ENCODE measurements around the gene CCZ1B.
A peak's percentile ranks its signal among the peaks of the same experiment; 100 is the strongest.
"Not testable (repeated sequence)": the region's sequence is repeated elsewhere in the genome, so short reads cannot be mapped to it uniquely, and the experiment has no call there.

CCZ1B gene

DNA sequence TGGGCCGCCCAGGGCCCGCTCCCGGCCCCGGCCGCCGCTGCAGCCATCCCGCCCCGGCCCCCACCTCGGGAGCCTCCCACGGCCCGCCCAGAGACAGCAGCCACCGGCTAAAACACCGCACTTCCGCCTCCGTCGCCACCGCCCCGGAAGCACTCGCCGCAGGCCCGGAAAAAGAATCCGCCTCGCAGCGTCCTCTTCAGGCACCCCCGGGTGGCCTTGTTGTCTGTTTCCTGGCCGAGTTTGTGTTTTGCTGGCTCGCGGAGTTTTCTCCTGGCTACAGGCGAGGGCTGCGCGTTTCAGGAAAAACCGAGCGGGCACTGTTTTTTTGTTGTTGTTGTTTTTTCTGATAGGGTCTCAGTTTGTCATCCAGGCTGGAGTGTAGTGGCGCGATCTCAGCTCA, at the start of gene CCZ1B:
Gene CCZ1B, minus strand, starts transcription at position 125 of the 400 bp plus-strand sequence. Its CDS starts 78 bp downstream, at position 47.
- TF ChIP-seq, protein P1, sequence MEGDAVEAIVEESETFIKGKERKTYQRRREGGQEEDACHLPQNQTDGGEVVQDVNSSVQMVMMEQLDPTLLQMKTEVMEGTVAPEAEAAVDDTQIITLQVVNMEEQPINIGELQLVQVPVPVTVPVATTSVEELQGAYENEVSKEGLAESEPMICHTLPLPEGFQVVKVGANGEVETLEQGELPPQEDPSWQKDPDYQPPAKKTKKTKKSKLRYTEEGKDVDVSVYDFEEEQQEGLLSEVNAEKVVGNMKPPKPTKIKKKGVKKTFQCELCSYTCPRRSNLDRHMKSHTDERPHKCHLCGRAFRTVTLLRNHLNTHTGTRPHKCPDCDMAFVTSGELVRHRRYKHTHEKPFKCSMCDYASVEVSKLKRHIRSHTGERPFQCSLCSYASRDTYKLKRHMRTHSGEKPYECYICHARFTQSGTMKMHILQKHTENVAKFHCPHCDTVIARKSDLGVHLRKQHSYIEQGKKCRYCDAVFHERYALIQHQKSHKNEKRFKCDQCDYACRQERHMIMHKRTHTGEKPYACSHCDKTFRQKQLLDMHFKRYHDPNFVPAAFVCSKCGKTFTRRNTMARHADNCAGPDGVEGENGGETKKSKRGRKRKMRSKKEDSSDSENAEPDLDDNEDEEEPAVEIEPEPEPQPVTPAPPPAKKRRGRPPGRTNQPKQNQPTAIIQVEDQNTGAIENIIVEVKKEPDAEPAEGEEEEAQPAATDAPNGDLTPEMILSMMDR (IDR thresholded peaks at IDR 0.05; ENCODE audit: control insufficient read depth, insufficient read depth, low read depth, low read length, missing control alignments), result peak; percentile 12
- DNase-seq (ENCODE audit: low read depth), result not testable (repeated sequence)
- H3K4me3 ChIP-seq (ENCODE audit: control insufficient read depth, low read depth, low read length), result peak within 1 kb of the TSS; percentile 44

DNA sequence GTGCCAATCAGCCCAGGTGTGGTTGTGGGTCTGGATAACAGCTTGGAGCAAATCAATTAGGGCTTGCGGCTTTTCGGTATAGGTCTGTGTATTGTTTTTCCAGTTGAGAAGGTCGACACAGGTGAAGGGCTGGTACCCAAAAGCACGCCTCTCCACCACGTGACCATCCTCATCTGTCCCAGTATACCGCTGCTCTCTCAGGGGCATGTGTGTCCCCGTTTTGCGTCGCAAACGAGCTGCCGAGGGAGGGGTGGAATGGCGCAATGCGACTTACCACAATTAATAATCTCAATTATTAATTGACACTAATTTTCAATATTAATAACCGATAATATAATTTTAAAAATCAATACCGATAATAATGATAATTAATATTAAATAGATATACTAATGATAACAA, 48.9 kb upstream of the CCZ1B start:
- H3K4me3 ChIP-seq (ENCODE audit: control insufficient read depth, low read depth, low read length); DNase-seq (ENCODE audit: low read depth): not testable (repeated sequence)

DNA sequence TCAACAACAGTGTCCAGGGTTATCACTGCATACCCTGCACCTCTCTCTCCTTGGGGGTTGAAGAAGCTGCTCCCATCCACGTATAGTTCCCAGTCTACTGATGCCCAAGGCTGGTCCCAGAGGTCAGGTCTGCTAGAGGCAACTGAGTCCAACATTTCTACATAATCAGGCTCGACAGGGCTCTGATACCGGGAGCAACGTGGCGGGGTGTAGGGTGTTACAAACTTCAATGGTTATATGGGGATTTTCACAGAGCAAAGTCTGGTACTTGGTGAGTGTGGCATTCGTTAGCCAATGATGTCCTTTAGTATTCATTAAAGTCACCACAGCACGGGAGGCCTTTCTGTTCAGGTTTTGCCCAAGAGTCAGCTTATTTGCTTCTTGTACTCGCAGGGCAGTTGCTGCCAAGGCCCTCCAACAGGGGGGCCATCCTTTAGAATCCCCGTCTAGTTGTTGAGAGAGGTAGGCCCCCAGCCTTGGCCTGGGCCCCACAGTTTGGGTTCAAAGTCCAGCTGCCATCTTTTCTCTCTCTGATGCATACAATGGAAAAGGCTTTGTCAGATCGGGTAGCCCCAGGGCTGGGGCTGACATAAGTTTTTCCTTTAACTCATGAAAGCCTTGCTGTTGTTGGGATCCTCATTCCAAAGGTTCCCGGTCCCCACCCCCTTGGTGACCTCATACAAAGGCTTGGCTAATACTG, 46.3 kb upstream of the CCZ1B start:
- not testable (repeated sequence) for H3K4me3 ChIP-seq (ENCODE audit: control insufficient read depth, low read depth, low read length); DNase-seq (ENCODE audit: low read depth)

DNA sequence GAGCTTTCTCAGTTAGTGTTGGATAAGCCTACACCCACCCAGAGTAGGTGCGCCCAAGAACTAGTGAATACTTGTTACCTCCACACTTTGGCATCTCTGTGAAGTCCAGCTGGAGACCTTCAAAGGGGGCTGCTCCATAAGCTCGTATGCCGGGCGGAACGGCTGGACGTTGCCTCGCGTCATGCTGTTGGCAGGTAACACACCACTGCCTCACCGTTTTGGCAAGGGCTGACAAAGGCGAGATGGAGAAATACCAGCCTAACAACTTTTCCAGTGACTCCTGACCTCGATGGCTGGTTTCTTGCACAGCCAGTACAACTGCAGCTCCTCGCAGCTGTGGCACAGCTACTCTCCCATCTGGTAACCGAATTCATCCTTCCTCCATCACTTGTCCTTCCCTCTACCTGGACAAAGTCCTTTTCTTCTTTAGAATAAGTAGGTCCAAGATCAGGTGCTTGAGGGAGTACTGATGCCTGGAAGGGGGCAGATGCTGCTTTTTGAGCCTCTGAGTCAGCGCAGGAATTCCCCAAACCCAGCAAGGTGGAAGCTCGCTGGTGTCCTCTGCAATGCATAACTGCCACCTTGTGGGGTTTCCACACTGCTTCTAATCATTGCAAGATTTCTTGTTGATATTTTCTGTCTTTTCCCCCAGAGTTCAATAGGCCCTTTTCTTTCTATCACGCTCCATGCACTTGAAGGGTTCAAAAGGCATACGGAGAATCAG, 45.5 kb upstream of the CCZ1B start:
- not testable (repeated sequence) for DNase-seq (ENCODE audit: low read depth); H3K4me3 ChIP-seq (ENCODE audit: control insufficient read depth, low read depth, low read length)

DNA sequence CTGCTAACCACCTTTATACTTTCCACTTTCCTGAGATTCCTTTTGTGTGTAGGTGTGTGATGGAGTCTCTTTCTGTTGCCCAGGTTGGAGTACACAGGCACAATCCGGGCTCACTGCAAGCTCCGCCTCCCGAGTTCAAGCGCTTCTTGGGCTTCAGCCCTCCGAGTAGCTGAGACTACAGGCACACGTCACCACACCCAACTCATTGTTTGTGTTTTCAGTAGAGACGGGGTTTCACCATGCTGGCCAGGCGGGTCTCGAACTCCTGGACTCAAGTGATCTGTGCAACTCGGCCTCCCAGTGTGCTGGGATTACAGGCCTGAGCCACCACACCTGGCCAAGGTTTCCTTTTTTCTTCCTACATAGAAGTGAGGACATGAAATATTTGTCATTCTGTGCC, 38.7 kb upstream of the CCZ1B start:
- not testable (repeated sequence) for H3K4me3 ChIP-seq (ENCODE audit: control insufficient read depth, low read depth, low read length); DNase-seq (ENCODE audit: low read depth)

DNA sequence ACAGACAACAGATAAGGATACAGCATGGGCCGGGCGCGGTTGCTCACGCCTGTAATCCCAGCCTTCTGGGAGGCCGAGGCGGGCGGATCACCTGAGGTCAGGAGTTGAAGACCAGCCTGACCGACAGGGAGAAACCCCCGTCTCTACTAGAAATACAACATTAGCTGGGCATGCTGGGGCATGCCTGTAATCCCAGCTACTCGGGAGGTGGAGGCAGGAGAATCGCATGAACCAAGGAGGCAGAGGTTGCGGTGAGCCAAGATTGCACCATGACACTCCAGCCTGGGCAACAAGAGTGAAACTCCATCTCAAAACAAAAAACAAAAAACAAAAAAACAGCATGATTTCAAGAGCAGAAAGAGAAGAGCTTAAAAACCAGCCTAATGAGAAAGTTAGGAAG, 38.1 kb upstream of the CCZ1B start:
- not testable (repeated sequence) for H3K4me3 ChIP-seq (ENCODE audit: control insufficient read depth, low read depth, low read length); DNase-seq (ENCODE audit: low read depth)

DNA sequence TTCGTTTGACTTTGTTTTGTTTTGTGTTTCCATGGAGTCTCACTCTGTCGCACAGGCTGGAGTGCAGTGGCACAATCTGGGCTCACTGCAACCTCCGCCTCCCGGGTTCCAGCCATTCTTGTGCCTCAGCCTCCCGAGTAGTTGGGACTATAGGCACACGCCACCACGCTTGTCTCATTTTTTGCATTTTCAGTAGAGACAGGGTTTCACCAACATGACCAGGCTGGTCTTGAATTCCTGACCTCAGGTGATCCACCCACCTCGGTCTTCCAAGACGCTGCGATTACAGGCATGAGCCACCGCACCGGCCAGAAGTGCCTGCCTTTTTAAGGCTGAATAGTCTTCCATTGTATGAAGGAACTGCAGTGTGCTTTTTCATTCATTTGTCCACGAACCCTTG, 36.8 kb upstream of the CCZ1B start:
- DNase-seq (ENCODE audit: low read depth), result not testable (repeated sequence)

DNA sequence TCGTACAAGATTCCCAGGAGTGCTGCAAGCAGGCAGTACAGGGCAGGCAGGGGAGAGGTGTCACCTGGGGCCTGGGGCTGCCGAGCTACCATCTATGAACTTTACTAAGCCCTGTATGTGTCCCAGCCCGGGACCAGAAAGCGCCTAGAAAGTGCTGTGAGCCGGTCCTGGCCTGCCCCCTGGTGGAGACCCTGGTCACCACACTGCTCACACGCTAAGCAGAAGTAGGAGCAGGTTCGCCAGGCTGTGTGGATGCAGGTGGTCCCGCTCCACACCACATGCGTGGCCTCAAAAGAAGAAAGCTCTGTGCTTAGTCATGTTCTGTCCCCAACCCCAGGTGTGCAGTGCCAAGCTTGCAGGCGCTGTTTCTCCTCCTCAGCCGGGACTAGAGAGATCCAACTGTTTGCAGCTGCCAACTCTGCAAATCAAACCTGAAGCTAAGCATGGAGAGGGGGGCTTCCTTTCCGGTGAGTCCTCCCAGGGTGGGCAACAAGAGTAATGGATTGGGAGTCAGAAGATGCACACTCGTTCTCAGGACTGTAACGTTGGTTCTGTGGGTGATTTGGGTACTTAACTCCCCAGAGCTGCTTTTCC, 31.7 kb upstream of the CCZ1B start:
- TF ChIP-seq, protein P1 (IDR thresholded peaks at IDR 0.05; ENCODE audit: control insufficient read depth, insufficient read depth, low read depth, low read length, missing control alignments), result peak; percentile 61
- DNase-seq (ENCODE audit: low read depth); H3K4me3 ChIP-seq (ENCODE audit: control insufficient read depth, low read depth, low read length): not testable (repeated sequence)

More for the DNA sequence above, 36.8 kb upstream of the CCZ1B start:
- H3K4me3 ChIP-seq (ENCODE audit: control insufficient read depth, low read depth, low read length), result not testable (repeated sequence)

DNA sequence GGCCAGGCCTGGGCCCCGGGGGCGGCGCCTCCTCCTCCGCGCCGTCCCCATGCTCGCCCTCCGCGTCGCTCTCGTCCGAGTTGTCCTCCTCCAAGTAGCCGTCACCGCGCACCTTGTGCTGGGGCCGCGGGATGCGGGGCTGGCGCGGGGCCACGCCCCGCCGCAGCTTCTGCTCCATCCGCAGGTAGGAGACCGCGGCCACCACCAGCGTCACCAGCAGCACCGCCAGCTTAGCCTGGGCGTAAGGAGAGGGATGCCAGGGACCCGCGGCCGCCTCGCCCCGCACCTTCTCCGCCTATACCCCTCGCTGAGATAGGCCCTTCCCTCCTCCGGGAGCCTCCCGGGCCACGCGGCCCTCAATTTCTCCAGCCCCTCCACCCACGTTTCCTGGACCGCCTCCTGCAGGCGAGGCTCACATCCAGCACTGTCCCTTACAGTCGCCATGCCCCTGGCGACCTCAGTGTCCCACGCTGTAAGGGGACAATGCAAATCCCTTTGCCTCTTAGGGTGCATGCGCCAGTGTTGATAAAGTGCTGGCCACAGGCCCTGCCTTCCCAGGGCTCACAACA, 29.6 kb upstream of the CCZ1B start:
- DNase-seq (ENCODE audit: low read depth); H3K4me3 ChIP-seq (ENCODE audit: control insufficient read depth, low read depth, low read length): not testable (repeated sequence)

DNA sequence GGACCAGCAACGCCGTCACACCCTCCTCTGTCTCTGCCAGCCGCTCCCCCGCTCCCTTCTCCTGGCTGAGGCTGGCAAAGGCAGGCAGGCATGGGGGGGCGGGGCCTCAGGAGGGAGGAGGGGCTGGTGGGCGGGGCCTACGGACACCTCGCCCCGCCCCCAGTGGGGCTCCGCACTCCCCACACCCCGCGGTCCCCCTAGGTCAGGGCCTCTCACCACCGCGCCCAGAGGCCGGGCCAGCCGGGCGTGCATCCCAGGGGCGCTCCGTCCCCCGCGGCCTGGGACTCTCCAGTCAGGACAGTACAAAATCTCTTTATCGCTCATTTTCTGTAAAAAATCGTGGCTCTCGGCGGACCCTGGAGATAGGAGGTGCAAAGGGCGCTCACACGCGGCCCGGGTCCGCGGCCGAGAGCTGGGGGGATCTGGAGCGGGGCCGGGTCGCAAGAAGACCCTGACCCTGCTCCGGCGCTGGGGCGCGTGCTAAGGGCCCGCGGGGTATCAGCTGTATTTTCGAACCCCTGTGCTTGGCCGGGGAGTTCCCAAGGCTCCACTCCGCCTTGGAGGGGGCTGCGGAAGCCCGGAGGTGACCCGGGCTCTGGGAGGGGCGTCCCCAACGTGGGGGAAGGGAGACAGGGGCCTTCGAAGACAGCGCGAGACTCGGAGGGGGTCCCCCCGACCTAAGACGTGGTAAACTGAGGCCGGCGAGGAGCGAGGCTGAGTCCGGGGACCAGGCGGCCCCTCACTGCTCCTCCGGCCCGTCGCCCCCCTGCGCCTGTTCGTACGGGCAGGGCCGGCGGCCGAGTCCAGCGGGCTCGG, 28.9 kb upstream of the CCZ1B start:
- H3K4me3 ChIP-seq (ENCODE audit: control insufficient read depth, low read depth, low read length), result peak overlapping the region; percentile 12
- DNase-seq (ENCODE audit: low read depth), result not testable (repeated sequence)

DNA sequence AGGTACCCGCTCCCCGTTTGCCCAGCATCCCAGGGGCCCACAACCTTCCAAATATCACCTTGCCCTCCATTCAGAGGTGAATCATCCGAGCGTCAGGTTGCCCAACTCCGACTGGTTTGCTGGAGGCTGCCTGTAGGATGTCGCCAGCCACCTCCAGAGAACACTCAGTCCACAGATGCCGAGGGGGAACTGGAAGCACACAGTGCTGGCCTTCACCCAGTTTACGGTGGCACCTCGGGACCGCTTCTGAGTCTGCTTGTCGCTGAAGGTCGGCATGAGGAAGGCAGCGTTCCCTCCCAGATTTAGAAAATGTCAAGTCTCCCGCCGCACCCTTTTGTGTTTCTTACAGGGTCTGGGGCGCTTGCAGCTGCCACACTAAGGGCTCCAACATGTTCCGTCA, 27.6 kb upstream of the CCZ1B start:
- not testable (repeated sequence) for DNase-seq (ENCODE audit: low read depth); H3K4me3 ChIP-seq (ENCODE audit: control insufficient read depth, low read depth, low read length)

DNA sequence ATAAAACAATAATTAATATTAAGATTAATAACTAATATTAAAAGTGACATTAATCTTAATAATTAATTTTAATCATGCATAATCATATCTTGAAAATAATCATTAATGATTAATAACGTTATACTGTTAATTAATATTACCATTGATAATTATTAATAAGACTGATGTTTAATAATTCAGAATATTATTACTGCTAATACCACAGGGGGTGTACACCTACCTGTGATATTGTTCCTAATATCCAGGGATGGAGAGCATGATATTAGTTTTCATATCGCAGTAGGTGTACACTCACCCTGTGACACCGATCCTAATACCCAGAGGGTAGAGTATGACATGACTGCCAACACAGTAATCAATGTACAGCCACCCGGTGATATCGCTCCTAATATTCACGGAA, 23.1 kb upstream of the CCZ1B start:
- not testable (repeated sequence) for DNase-seq (ENCODE audit: low read depth); H3K4me3 ChIP-seq (ENCODE audit: control insufficient read depth, low read depth, low read length)

DNA sequence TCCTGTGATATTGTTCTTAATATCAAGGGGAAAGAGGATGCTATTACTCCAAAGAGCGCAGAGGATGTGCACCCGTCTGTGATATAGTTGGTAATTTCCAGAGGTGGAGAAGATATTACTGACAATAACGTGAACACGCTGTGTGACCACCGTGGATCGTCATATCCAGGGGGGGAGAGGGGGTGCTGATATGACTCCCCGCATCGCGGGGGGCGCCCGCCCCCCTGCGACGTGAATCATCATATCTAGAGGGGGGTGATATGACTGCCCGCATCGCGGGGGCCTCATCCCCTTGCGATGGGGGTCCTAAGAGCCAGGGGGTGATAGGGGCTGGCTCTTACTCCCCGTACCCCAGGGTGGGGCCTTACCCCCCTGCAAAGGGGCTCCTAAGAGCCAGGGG, 21.7 kb upstream of the CCZ1B start:
- not testable (repeated sequence) for H3K4me3 ChIP-seq (ENCODE audit: control insufficient read depth, low read depth, low read length); DNase-seq (ENCODE audit: low read depth)

DNA sequence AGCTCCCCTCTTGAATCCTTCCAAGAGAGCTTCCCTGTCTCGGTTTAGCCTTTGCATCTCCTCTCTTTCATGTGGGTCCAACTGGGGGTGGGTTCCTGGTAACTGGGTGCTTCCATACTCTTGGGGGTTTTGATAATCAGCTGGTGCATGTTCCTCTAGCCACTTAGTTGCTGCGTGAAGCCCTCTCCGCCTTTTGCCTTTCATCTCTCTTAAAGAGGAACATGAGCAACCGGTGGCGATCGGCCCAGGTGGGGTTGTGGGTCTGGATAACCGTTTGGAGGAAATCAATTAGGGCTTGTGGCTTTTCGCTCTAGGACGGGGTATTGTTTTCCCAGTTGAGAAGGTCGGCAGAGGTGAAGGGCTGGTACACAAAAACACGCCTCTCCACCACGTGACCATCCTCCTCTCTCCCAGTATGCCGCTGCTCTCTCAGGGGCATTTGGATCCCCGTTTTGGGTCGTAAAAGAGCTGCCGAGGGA, 19.9 kb upstream of the CCZ1B start:
- H3K4me3 ChIP-seq (ENCODE audit: control insufficient read depth, low read depth, low read length); DNase-seq (ENCODE audit: low read depth): not testable (repeated sequence)

DNA sequence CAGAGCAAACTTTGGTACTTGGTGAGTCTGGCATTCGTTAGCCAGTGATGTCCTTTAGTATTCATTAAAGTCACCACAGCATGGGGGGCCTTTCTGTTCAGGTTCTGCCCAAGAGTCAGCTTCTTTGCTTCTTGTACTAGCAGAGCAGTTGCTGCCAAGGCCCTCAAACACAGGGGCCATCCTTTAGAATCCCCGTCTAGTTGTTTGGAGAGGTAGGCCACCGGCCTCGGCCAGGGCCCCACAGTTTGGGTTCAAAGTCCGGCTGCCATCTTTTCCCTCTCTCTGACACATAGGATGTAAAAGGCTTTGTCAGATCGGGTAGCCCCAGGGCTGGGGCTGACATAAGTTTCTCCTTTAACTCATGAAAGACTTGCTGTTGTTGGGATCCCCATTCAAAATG, 17.6 kb upstream of the CCZ1B start:
- not testable (repeated sequence) for DNase-seq (ENCODE audit: low read depth)

More for the DNA sequence above, 17.6 kb upstream of the CCZ1B start:
- not testable (repeated sequence) for H3K4me3 ChIP-seq (ENCODE audit: control insufficient read depth, low read depth, low read length)

All from AG09309 (cell line).